Endothelial cell of umbilical vein (primary cell): ENCODE data around the gene GTPBP4. TPM values are rescaled to one million over a fixed set of nuclear protein-coding genes. Genes with fewer than 3 reads are reported as not detected.

Experiments used
- Bru-seq: library from RNA; stranded (reverse); fragments of 400-500 nt; gene quantifications from one replicate; lab custom pipeline; 2021; lab: Mats Ljungman, UMichigan
- BruChase-seq, 2 experiments: library from RNA; stranded (reverse); fragments of 400-500 nt; gene quantifications; one replicate each; lab custom pipeline; 2021; lab: Mats Ljungman, UMichigan
- BruUV-seq: library from RNA; stranded (reverse); fragments of 400-500 nt; replicated peaks from 2 replicates; lab custom pipeline; 2021; lab: Mats Ljungman, UMichigan
- CTCF ChIA-PET: fragments of 300-600, 350-600 bp; sonication (Branson Sonifier 250); formaldehyde crosslinking; loops from one replicate; lab custom pipeline; 2021; ENCODE audit warnings: antibody characterized with exemption, inconsistent platforms; lab: Charles Lee
- POLR2A ChIA-PET: fragments of 300-600, 350-600 bp; sonication (Branson Sonifier 250); formaldehyde crosslinking; loops from one replicate; lab custom pipeline; 2021; ENCODE audit warnings: antibody characterized with exemption, inconsistent platforms; lab: Charles Lee
- DNase-seq: peaks from one replicate; pipeline ENCODE4 v3.0.0-alpha.2; 2011; ENCODE audit warnings: low read depth, low spot score
- FAIRE-seq: peaks from 2 replicates; lab custom pipeline; 2011; peaks lifted over from hg19 to GRCh38; lab: Jason Lieb, UNC
- H2AFZ ChIP-seq: 2 replicates; pipeline ENCODE4 v1.6.0; 2012; ENCODE audit warnings: low read depth, low read length, control low read depth, inconsistent platforms
- H3K27ac ChIP-seq: 2 replicates; pipeline ENCODE4 v1.5.1; 2011; ENCODE audit warnings: low read depth, mild to moderate bottlenecking, control low read depth, low read length, moderate library complexity; ENCODE audit not compliant: insufficient read depth
- H3K27me3 ChIP-seq, 2 experiments: 2 replicates each; pipeline versions ENCODE4 v1.6.0 to v1.6.1; 2011; ENCODE audit warnings: low read length in 2 of 2, mixed read lengths in 1 of 2; ENCODE audit not compliant: control insufficient read depth in 2 of 2, insufficient read depth in 2 of 2
- H3K36me3 ChIP-seq, 2 experiments: 2 replicates in 1 of 2; 3 replicates in 1 of 2; pipeline ENCODE4 v1.5.1; 2011; ENCODE audit warnings: low read length in 2 of 2, mild to moderate bottlenecking in 1 of 2, moderate library complexity in 1 of 2; ENCODE audit not compliant: control insufficient read depth in 2 of 2, insufficient read depth in 2 of 2; ENCODE audit errors: extremely low read depth in 1 of 2
- H3K4me1 ChIP-seq: 3 replicates; pipeline ENCODE4 v1.5.1; 2011; ENCODE audit warnings: mild to moderate bottlenecking, low read length; ENCODE audit not compliant: control insufficient read depth, insufficient read depth; ENCODE audit errors: extremely low read depth
- H3K4me2 ChIP-seq: 2 replicates; pipeline ENCODE4 v1.6.1; 2011; ENCODE audit warnings: low read length, control low read depth, mixed read lengths; ENCODE audit not compliant: insufficient read depth
- H3K4me3 ChIP-seq, 3 experiments: fragments of 200-600 bp in 1 of 3; sonication (generic), shearing (Covaris generic) in 1 of 3; replicated peaks in 1 of 3; 2 replicates each; pipeline ENCODE4 v1.5.1; 2011 to 2016; ENCODE audit warnings: control low read depth in 3 of 3, low read length in 3 of 3, mild to moderate bottlenecking in 2 of 3, inconsistent platforms in 1 of 3, low read depth in 1 of 3, moderate library complexity in 1 of 3; ENCODE audit not compliant: insufficient read depth in 1 of 3
- H3K79me2 ChIP-seq: 2 replicates; pipeline ENCODE4 v1.6.0; 2012; ENCODE audit warnings: low read length, inconsistent platforms; ENCODE audit not compliant: control insufficient read depth, insufficient read depth
- H3K9ac ChIP-seq: replicated peaks from 2 replicates; pipeline ENCODE3; 2011; ENCODE audit warnings: low read length, control low read depth; ENCODE audit not compliant: insufficient read depth; ENCODE audit errors: extremely low read depth
- H3K9me1 ChIP-seq: replicated peaks from 3 replicates; pipeline ENCODE4 v1.6.0; 2011; ENCODE audit warnings: mild to moderate bottlenecking, low read length; ENCODE audit not compliant: control insufficient read depth, insufficient read depth; ENCODE audit errors: extremely low read depth
- H3K9me3 ChIP-seq: replicated peaks from 2 replicates; pipeline ENCODE4 v1.5.1; 2012; ENCODE audit warnings: low read length, inconsistent platforms; ENCODE audit not compliant: control insufficient read depth, insufficient read depth
- H4K20me1 ChIP-seq: replicated peaks from 2 replicates; pipeline ENCODE3; 2011; ENCODE audit warnings: mild to moderate bottlenecking, low read length; ENCODE audit not compliant: control insufficient read depth, insufficient read depth; ENCODE audit errors: extremely low read depth
- JUN ChIP-seq: IDR thresholded peaks from 2 replicates; pipeline ENCODE4 v1.6.1; 2011; ENCODE audit warnings: borderline replicate concordance, low read depth; ENCODE audit not compliant: insufficient read length, insufficient read depth
- MYC ChIP-seq: IDR thresholded peaks from one replicate; pipeline ENCODE4 v1.6.1; 2011; ENCODE audit warnings: mild to moderate bottlenecking, low read depth, low read length
- POLR2A ChIP-seq: IDR thresholded peaks from 2 replicates; pipeline ENCODE4 v1.6.1; 2012; ENCODE audit warnings: low read depth, mild to moderate bottlenecking, control low read depth, low read length
- POLR2AphosphoS5 ChIP-seq: IDR thresholded peaks from 2 replicates; pipeline ENCODE4 v1.6.1; 2012; ENCODE audit warnings: low read depth, mild to moderate bottlenecking, control low read depth, low read length, moderate library complexity; ENCODE audit not compliant: insufficient read depth
- dilution Hi-C: fragments of 300-500 bp; cut with MboI; formaldehyde crosslinking; loops from one replicate; pipeline ENCODE4 v1.15.0; 2019; ENCODE audit warnings: low sequenced_read_pairs; ENCODE audit not compliant: extremely low pct_ligation_motif_present
- intact Hi-C: fragments of 100-400 bp; cut with micrococcal nuclease; formaldehyde crosslinking; loops from one replicate; pipeline ENCODE4 v1.10.0; 2022
- long read RNA-seq: library from polyadenylated mRNA; stranded (forward); transcript quantifications from one replicate; pipeline ENCODE4 v2.0.0, GENCODE V29; 2021
- polyA minus RNA-seq, 3 experiments: library from RNA; depleted of rRNA, polyadenylated mRNA; stranded (reverse); fragments of >200 nt; gene quantifications; 1 replicate in 1 of 3; 2 replicates in 2 of 3; pipeline ENCODE4 v1.2.3, GENCODE V29; 2011
- polyA plus RNA-seq, 4 experiments: library from polyadenylated mRNA; depleted of rRNA in 3 of 4; stranded (reverse) in 3 of 4; unstranded in 1 of 4; fragments of >200 nt; gene quantifications; 2 replicates each; pipeline versions ENCODE4 v1.2.1 to v1.2.3, GENCODE V29; 2011 to 2012; ENCODE audit warnings: missing spikeins in 1 of 4
- total RNA-seq: library from RNA; stranded (reverse); gene quantifications from 2 replicates; pipeline ENCODE4 v1.2.3, GENCODE V29; 2021
- TF ChIP-seq, protein P1 (sequence below): IDR thresholded peaks from 2 replicates; pipeline ENCODE4 v1.6.1; 2011; ENCODE audit not compliant: insufficient read depth, insufficient read length

The GTPBP4 gene
- total RNA-seq (68.9 and 69.3 TPM in 2 replicates), polyA plus RNA-seq (10.4 and 12.4 TPM in 2 replicates), polyA minus RNA-seq (44.7 and 45.2 TPM in 2 replicates), Bru-seq, nascent RNA (percentile 89 among the genes with signal in this experiment), BruChase-seq, experiment 1, labeled RNA remaining after a 6-hour chase (percentile 90 among the genes with signal in this experiment), BruChase-seq, experiment 2, labeled RNA remaining after a 2-hour chase (percentile 92 among the genes with signal in this experiment)
- polyA plus RNA-seq (2011; cell fraction: cytosol; rRNA removed) = 19.6 and 25.9 TPM in 2 replicates
- polyA plus RNA-seq (2011; cell fraction: nucleus; rRNA removed) = 84.3 and 97.3 TPM in 2 replicates
- polyA plus RNA-seq (2012) = 46.9 and 55.9 TPM in 2 replicates
- polyA minus RNA-seq (2011; cell fraction: cytosol; rRNA and poly(A)+ RNA removed) = 16.5 TPM
- polyA minus RNA-seq (2011; cell fraction: nucleus; rRNA and poly(A)+ RNA removed) = 44.6 and 45.0 TPM in 2 replicates
- long read RNA-seq, full-length matches to known transcripts = 144 of 174 reads
- long read RNA-seq, partial matches to known transcripts = 7 of 174 reads
- long read RNA-seq, other reads (novel, unspliced or antisense) = 23 of 174 reads

- Histone ChIP-seq H3K27me3 (no peaks in the 10 kb centered on the region), H3K4me3 (peak within 1 kb of the TSS; percentile 76 to 94 (median 84)), H3K79me2 (peaks cover 46% of the 10 kb centered on the region), H3K27ac (peak within 1 kb of the TSS; percentile 86), H3K9ac (peak within 1 kb of the TSS; percentile 96), H2AFZ (peak within 1 kb of the TSS; percentile 71), H3K9me3 (no peaks in the 10 kb centered on the region), H3K9me1 (no peaks in the 10 kb centered on the region), H3K36me3 (peaks cover 4 to 8% of the 10 kb centered on the region in 2 experiments), H4K20me1 (peaks cover 2% of the 10 kb centered on the region), H3K4me2 (peak within 1 kb of the TSS; percentile 89), H3K4me1 (peaks cover 13% of the 10 kb centered on the region)
- POLR2A ChIA-PET = interaction anchor here (1.5 kb wide), 1 partner anchor 61 kb away, joined by 4 read pairs; the partner anchor contains the start of gene IDI1
- intact Hi-C loops (loop anchor here (1.0 to 5.0 kb wide), 4 partner anchors 44 to 477 kb away; partner anchors contain the start of genes IDI1 and LARP4B), dilution Hi-C loops (no loop called here)
- BruUV-seq = no TSS peak
- DNase-seq = peak; percentile 95
- TF ChIP-seq, protein P1, sequence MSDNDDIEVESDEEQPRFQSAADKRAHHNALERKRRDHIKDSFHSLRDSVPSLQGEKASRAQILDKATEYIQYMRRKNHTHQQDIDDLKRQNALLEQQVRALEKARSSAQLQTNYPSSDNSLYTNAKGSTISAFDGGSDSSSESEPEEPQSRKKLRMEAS = peak; percentile 84
- TF ChIP-seq POLR2AphosphoS5 (peak; percentile 91), POLR2A (peak; percentile 33), JUN (no peak), MYC (peak; percentile 80)
- peak; percentile 99 for FAIRE-seq
- CTCF ChIA-PET = interaction anchor here (1.0 to 1.8 kb wide), 3 partner anchors 11 to 18 kb away, joined by 3 to 5 read pairs (median 3); no protein-coding TSS in a partner anchor
These were observed at the start of gene GTPBP4 for GRCh38 chr10:987870-988666. Gene GTPBP4, plus strand, starts transcription at chr10:988434. Its CDS starts 46 bp downstream, at chr10:988480.
